ENCODE results near the gene SUPT3H.

DNA sequence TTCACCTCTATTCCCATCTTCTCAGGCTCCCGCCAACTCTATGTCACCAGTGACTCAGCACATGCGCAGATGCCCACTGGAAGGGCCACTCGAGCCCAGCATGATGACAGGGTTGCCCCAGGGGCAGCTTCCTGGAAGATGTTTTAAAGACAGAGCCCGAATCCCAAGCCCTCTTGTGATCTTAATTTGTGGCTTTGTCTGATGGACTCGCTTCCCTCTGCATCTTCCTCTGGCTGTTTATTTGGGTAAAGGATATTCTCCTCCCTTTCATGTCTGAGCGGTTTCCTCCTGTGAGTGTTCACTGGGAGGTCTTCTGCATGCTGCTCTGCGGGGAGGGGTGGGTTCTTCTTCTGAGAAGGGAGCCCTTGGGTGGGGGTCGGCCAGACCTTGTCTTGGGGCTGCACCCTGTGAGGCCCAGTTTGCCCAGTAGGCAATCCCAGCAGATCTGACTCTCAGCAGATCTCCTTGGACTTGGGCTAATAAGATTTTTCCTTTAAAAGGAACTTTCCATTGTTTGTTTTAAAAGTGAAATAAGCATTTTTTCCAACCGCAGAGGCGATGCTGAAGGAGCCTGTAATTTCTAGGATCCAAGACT, 589.2 kb downstream of the SUPT3H start:
- TF ChIP-seq, protein P1, sequence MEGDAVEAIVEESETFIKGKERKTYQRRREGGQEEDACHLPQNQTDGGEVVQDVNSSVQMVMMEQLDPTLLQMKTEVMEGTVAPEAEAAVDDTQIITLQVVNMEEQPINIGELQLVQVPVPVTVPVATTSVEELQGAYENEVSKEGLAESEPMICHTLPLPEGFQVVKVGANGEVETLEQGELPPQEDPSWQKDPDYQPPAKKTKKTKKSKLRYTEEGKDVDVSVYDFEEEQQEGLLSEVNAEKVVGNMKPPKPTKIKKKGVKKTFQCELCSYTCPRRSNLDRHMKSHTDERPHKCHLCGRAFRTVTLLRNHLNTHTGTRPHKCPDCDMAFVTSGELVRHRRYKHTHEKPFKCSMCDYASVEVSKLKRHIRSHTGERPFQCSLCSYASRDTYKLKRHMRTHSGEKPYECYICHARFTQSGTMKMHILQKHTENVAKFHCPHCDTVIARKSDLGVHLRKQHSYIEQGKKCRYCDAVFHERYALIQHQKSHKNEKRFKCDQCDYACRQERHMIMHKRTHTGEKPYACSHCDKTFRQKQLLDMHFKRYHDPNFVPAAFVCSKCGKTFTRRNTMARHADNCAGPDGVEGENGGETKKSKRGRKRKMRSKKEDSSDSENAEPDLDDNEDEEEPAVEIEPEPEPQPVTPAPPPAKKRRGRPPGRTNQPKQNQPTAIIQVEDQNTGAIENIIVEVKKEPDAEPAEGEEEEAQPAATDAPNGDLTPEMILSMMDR (IDR thresholded peaks at IDR 0.05) = no peak
- TF ChIP-seq POLR2A (IDR thresholded peaks at IDR 0.05) = no peak

All from breast epithelium (tissue), 3 donors.